Fibroblast of lung (primary cell): ENCODE results near the gene PARP12. TPM values are rescaled to one million over a fixed set of nuclear protein-coding genes. Genes with fewer than 3 reads are reported as not detected.

Experiments
- DNase-seq, 2 donors: peaks; one replicate each; pipeline versions ENCODE4 v3.0.0 to v3.0.0-alpha.2; 2010; ENCODE audit warnings: low read depth in 2 of 2
- H2AFZ ChIP-seq: 2 replicates; pipeline ENCODE4 v1.5.1; 2012; ENCODE audit warnings: low read length, control low read depth, inconsistent platforms
- H3K27ac ChIP-seq: 2 replicates; pipeline ENCODE4 v1.5.1; 2011; ENCODE audit warnings: low read length, control low read depth; ENCODE audit not compliant: insufficient read depth
- H3K27me3 ChIP-seq: 2 replicates; pipeline ENCODE4 v1.5.1; 2011; ENCODE audit warnings: mild to moderate bottlenecking, low read length; ENCODE audit not compliant: control insufficient read depth, insufficient read depth
- H3K36me3 ChIP-seq: 2 replicates; pipeline ENCODE4 v1.5.1; 2011; ENCODE audit warnings: low read length; ENCODE audit not compliant: control insufficient read depth, insufficient read depth
- H3K4me1 ChIP-seq: 2 replicates; pipeline ENCODE4 v1.5.1; 2011; ENCODE audit warnings: low read length; ENCODE audit not compliant: control insufficient read depth, insufficient read depth; ENCODE audit errors: extremely low read depth
- H3K4me2 ChIP-seq: 2 replicates; pipeline ENCODE4 v1.5.1; 2011; ENCODE audit warnings: low read length, control low read depth; ENCODE audit not compliant: insufficient read depth; ENCODE audit errors: extremely low read depth
- H3K4me3 ChIP-seq, 4 experiments: fragments of 200-600 bp in 1 of 4; sonication (generic) in 1 of 4; replicated peaks in 1 of 4; 2 replicates each; pipeline ENCODE4 v1.5.1; 2011 to 2016; ENCODE audit warnings: low read length in 4 of 4, low read depth in 3 of 4, mild to moderate bottlenecking in 3 of 4, control low read depth in 2 of 4, inconsistent platforms in 1 of 4, mixed read lengths in 1 of 4; ENCODE audit not compliant: insufficient read depth in 1 of 4; ENCODE audit errors: control extremely low read depth in 1 of 4
- H3K79me2 ChIP-seq: 2 replicates; pipeline ENCODE4 v1.5.1; 2012; ENCODE audit warnings: mild to moderate bottlenecking, low read length, inconsistent platforms; ENCODE audit not compliant: control insufficient read depth, insufficient read depth
- H3K9ac ChIP-seq: 2 replicates; pipeline ENCODE4 v1.5.1; 2011; ENCODE audit warnings: mild to moderate bottlenecking, low read length, control low read depth; ENCODE audit not compliant: insufficient read depth
- H3K9me3 ChIP-seq: 2 replicates; pipeline ENCODE4 v1.5.1; 2012; ENCODE audit warnings: low read depth, low read length; ENCODE audit not compliant: control insufficient read depth, insufficient read depth
- H4K20me1 ChIP-seq: 2 replicates; pipeline ENCODE4 v1.5.1; 2011; ENCODE audit warnings: low read length; ENCODE audit not compliant: control insufficient read depth, insufficient read depth; ENCODE audit errors: extremely low read depth
- CTCF ChIP-seq, 2 donors: IDR thresholded peaks in 1 of 2; conservative IDR thresholded peaks in 1 of 2; 1 replicate in 1 of 2; 2 replicates in 1 of 2; pipeline ENCODE4 v1.5.1; 2011 to 2012; ENCODE audit warnings: low read length in 2 of 2, control low read depth in 1 of 2, inconsistent platforms in 1 of 2, low read depth in 1 of 2, mild to moderate bottlenecking in 1 of 2
- EZH2 ChIP-seq: IDR thresholded peaks from 2 replicates; pipeline ENCODE4 v1.5.1; 2012; ENCODE audit warnings: low read length, control low read depth, mild to moderate bottlenecking; ENCODE audit errors: missing control alignments
- polyA plus RNA-seq, 2 donors: library from polyadenylated mRNA; depleted of rRNA in 1 of 2; stranded (reverse) in 1 of 2; unstranded in 1 of 2; fragments of >200 nt; gene quantifications; 2 replicates each; pipeline ENCODE4 v1.2.1, GENCODE V29; 2011 to 2012; ENCODE audit warnings: missing spikeins in 1 of 2
- total RNA-seq: library from RNA; depleted of rRNA; stranded (reverse); fragments of >200 nt; gene quantifications from 2 replicates; pipeline ENCODE4 v1.2.1, GENCODE V29; 2014

PARP12 gene
- total and polyA plus RNA-seq, 2 donors (not counting 1 experiment from before 2014, with no cell fraction given): 16.9 to 24.9 TPM

GRCh38 chr7:140047197-140047596 lies 15.6 kb downstream of the PARP12 start:
- no peak overlapping the region for H3K9ac ChIP-seq
- H3K36me3 ChIP-seq: no peaks in the 10 kb centered on the region
- DNase-seq: no peak
- no peak overlapping the region for H3K4me2 ChIP-seq
- H3K4me1 ChIP-seq: no peaks in the 10 kb centered on the region
- H3K27ac ChIP-seq: no peak overlapping the region
- no peaks in the 10 kb centered on the region for H3K79me2 ChIP-seq
- TF ChIP-seq CTCF (conservative IDR thresholded peaks at IDR 0.05 in 1 of 2, IDR thresholded peaks at IDR 0.05 in 1 of 2; ENCODE audit: low read depth in 1 of 2, low read length in 2 of 2) (no peak), EZH2 (no peak)
- H2AFZ ChIP-seq: no peak overlapping the region
- H3K4me3 ChIP-seq: no peak overlapping the region
- H4K20me1 ChIP-seq: no peaks in the 10 kb centered on the region
- H3K9me3 ChIP-seq: no peaks in the 10 kb centered on the region
- H3K27me3 ChIP-seq: no peaks in the 10 kb centered on the region

GRCh38 chr7:140045697-140046096 lies 17.1 kb downstream of the PARP12 start:
- no peak for TF ChIP-seq CTCF (conservative IDR thresholded peaks at IDR 0.05 in 1 of 2, IDR thresholded peaks at IDR 0.05 in 1 of 2; ENCODE audit: low read depth in 1 of 2, low read length in 2 of 2)
- TF ChIP-seq EZH2: no peak
- Histone ChIP-seq H3K9me3 (no peaks in the 10 kb centered on the region), H3K36me3 (peaks cover 4% of the 10 kb centered on the region), H3K4me2 (no peak overlapping the region), H2AFZ (no peak overlapping the region), H3K27me3 (no peaks in the 10 kb centered on the region), H4K20me1 (no peaks in the 10 kb centered on the region), H3K4me3 (no peak overlapping the region), H3K79me2 (no peaks in the 10 kb centered on the region), H3K27ac (no peak overlapping the region), H3K4me1 (no peaks in the 10 kb centered on the region), H3K9ac (no peak overlapping the region)
- no peak for DNase-seq

- Histone ChIP-seq H2AFZ (no peak overlapping the region), H3K4me3 (no peak overlapping the region), H3K79me2 (no peaks in the 10 kb centered on the region), H3K9me3 (no peaks in the 10 kb centered on the region), H3K4me1 (no peaks in the 10 kb centered on the region), H3K36me3 (peaks cover 8% of the 10 kb centered on the region), H3K27me3 (no peaks in the 10 kb centered on the region), H3K9ac (no peak overlapping the region), H3K27ac (no peak overlapping the region), H3K4me2 (no peak overlapping the region), H4K20me1 (no peaks in the 10 kb centered on the region)
- TF ChIP-seq CTCF (conservative IDR thresholded peaks at IDR 0.05 in 1 of 2, IDR thresholded peaks at IDR 0.05 in 1 of 2; ENCODE audit: low read depth in 1 of 2, low read length in 2 of 2) (no peak), EZH2 (no peak)
- no peak for DNase-seq
These were observed 18.5 kb downstream of the PARP12 start for GRCh38 chr7:140044251-140044650.
